ENCODE results near the gene APOBEC3G. TPM values are rescaled to one million over a fixed set of nuclear protein-coding genes. Genes with fewer than 3 reads are reported as not detected.
A peak's percentile ranks its signal among the peaks of the same experiment; 100 is the strongest.

APOBEC3G gene
- total and polyA plus RNA-seq, 12 donors, result 7.4 to 29.3 (median 15.7) TPM

- H3K36me3 ChIP-seq (replicated peaks in 1 of 2), result no peaks in the 10 kb centered on the region
- peak in 2 of 7 donors; percentile 20 to 35 for DNase-seq
- no peak overlapping the region for H3K27ac ChIP-seq
- WGBS, 4 donors, result 48 to 61% (median 54%) methylated on average over 7 to 15 of the region's 15 CpGs
- TF ChIP-seq, protein P1, sequence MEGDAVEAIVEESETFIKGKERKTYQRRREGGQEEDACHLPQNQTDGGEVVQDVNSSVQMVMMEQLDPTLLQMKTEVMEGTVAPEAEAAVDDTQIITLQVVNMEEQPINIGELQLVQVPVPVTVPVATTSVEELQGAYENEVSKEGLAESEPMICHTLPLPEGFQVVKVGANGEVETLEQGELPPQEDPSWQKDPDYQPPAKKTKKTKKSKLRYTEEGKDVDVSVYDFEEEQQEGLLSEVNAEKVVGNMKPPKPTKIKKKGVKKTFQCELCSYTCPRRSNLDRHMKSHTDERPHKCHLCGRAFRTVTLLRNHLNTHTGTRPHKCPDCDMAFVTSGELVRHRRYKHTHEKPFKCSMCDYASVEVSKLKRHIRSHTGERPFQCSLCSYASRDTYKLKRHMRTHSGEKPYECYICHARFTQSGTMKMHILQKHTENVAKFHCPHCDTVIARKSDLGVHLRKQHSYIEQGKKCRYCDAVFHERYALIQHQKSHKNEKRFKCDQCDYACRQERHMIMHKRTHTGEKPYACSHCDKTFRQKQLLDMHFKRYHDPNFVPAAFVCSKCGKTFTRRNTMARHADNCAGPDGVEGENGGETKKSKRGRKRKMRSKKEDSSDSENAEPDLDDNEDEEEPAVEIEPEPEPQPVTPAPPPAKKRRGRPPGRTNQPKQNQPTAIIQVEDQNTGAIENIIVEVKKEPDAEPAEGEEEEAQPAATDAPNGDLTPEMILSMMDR (IDR thresholded peaks at IDR 0.05), result peak in 4 of 6 experiments; percentile 9 to 38 (median 20)
- no peak for TF ChIP-seq POLR2A (IDR thresholded peaks at IDR 0.05)
- H3K27me3 ChIP-seq, result no peaks in the 10 kb centered on the region
- H3K4me3 ChIP-seq, result no peak overlapping the region
- H3K9me3 ChIP-seq (replicated peaks in 1 of 3), result no peaks in the 10 kb centered on the region
- H3K4me1 ChIP-seq (replicated peaks in 1 of 2), result peaks cover 0 to 9% of the 10 kb centered on the region in 2 donors
- intact Hi-C loops (cut with DNase I), result loop anchor here in 1 of 2 donors (10.0 kb wide), 2 partner anchors 120 to 270 kb away; partner anchors contain the start of gene APOBEC3C
Measured at GRCh38 chr22:39135092-39135896, 58.2 kb downstream of the APOBEC3G start.

DNA sequence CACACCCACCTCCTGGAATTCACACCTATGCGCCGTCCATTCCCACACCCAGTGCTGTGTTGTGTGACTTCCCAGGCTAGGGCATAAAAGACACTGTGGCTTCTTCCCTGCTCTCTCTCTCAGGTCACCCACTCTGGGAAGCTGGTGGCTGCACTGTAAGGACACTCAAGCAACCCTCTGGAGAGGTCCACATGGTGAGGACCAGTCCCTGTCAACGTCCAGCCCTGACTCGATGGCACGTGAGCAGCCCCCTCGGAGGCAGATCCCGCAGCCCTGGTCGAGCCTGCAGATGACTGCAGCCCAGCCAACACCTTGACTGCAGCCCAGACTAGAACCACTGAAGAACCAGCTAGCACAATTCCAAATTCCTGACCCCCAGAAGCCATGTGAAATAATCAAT, 59.2 kb downstream of the APOBEC3G start:
- no peak overlapping the region for H3K4me3 ChIP-seq
- intact Hi-C loops (cut with DNase I), result loop anchor here in 1 of 2 donors (10.0 kb wide), 2 partner anchors 122 to 272 kb away; partner anchors contain the start of gene APOBEC3C
- no peak overlapping the region for H3K27ac ChIP-seq
- H3K4me1 ChIP-seq (replicated peaks in 1 of 2), result peaks cover 0 to 5% of the 10 kb centered on the region in 2 donors
- H3K27me3 ChIP-seq, result no peaks in the 10 kb centered on the region
- TF ChIP-seq, protein P1 (IDR thresholded peaks at IDR 0.05), result no peak
- TF ChIP-seq POLR2A (IDR thresholded peaks at IDR 0.05), result no peak
- 89 to 94% (median 92%) methylated on average over 7 to 8 of the region's 8 CpGs for WGBS, 4 donors
- DNase-seq, result no peak
- H3K9me3 ChIP-seq (replicated peaks in 1 of 3), result no peaks in the 10 kb centered on the region
- no peaks in the 10 kb centered on the region for H3K36me3 ChIP-seq (replicated peaks in 1 of 2)

Small RNAs within 50 kb of the gene (small RNA-seq; reads per million reads assigned to genes)
- gene AL022318.2, result 0 reads per million in 2 donors
- 0 reads per million in 2 donors for gene COX5BP7

Other genes with a start within 250 kb of the APOBEC3G start
- 10 to 100 TPM in 7 of 9 donors, 1 to 10 TPM in 2; 1.2 to 26.9 (median 13.0) TPM for gene NPTXR, start 233.2 kb upstream of the APOBEC3G start, total RNA-seq
- 1 to 10 TPM; 3.4 to 4.7 (median 4.4) TPM for gene NPTXR, start 233.2 kb upstream of the APOBEC3G start, polyA plus RNA-seq
- gene CBX6, start 205.1 kb upstream of the APOBEC3G start, total RNA-seq, result 100 to 1,000 TPM in 1 of 9 donors, 10 to 100 TPM in 8; 48.0 to 151 (median 78.1) TPM
- 10 to 100 TPM; 21.0 to 87.3 (median 38.8) TPM for gene CBX6, start 205.1 kb upstream of the APOBEC3G start, polyA plus RNA-seq
- under 1 TPM in 5 of 9 donors, not detected in 4; 0.28 to 0.95 (median 0.48) TPM for gene APOBEC3A, start 119.7 kb upstream of the APOBEC3G start, total RNA-seq
- under 1 TPM; 0.27 to 0.72 (median 0.48) TPM for gene APOBEC3A, start 119.7 kb upstream of the APOBEC3G start, polyA plus RNA-seq
- 1 to 10 TPM in 7 of 9 donors, under 1 TPM in 1, not detected in 1; 0.74 to 8.1 (median 1.6) TPM for gene APOBEC3B, start 94.9 kb upstream of the APOBEC3G start, total RNA-seq
- 1 to 10 TPM in 2 of 3 donors, under 1 TPM in 1; 0.32 to 2.8 (median 1.0) TPM for gene APOBEC3B, start 94.9 kb upstream of the APOBEC3G start, polyA plus RNA-seq
- 10 to 100 TPM; 10.6 to 88.2 (median 39.6) TPM for gene APOBEC3C, start 63.0 kb upstream of the APOBEC3G start, total RNA-seq
- gene APOBEC3C, start 63.0 kb upstream of the APOBEC3G start, polyA plus RNA-seq, result 10 to 100 TPM; 38.5 to 62.0 (median 42.9) TPM
- gene APOBEC3D, start 56.1 kb upstream of the APOBEC3G start, total RNA-seq, result 1 to 10 TPM; 1.8 to 7.9 (median 5.8) TPM
- 1 to 10 TPM; 1.8 to 4.8 (median 2.0) TPM for gene APOBEC3D, start 56.1 kb upstream of the APOBEC3G start, polyA plus RNA-seq
- gene APOBEC3F, start 36.4 kb upstream of the APOBEC3G start, total RNA-seq, result 10 to 100 TPM in 7 of 9 donors, 1 to 10 TPM in 2; 7.0 to 22.1 (median 10.6) TPM
- gene APOBEC3F, start 36.4 kb upstream of the APOBEC3G start, polyA plus RNA-seq, result 10 to 100 TPM in 2 of 3 donors, 1 to 10 TPM in 1; 8.6 to 20.2 (median 12.9) TPM
- 1 to 10 TPM in 2 of 9 donors, under 1 TPM in 4, not detected in 3; 0.32 to 8.6 (median 0.74) TPM for gene APOBEC3H, start 20.0 kb downstream of the APOBEC3G start, total RNA-seq
- 1 to 10 TPM in 1 of 3 donors, under 1 TPM in 2; 0.15 to 1.8 (median 0.51) TPM for gene APOBEC3H, start 20.0 kb downstream of the APOBEC3G start, polyA plus RNA-seq
- gene CBX7, start 75.4 kb downstream of the APOBEC3G start, total RNA-seq, result 10 to 100 TPM in 8 of 9 donors, 1 to 10 TPM in 1; 2.7 to 89.2 (median 63.1) TPM
- gene CBX7, start 75.4 kb downstream of the APOBEC3G start, polyA plus RNA-seq, result 10 to 100 TPM; 11.8 to 52.4 (median 26.3) TPM
- 10 to 100 TPM in 1 of 9 donors, 1 to 10 TPM in 8; 1.8 to 10.9 (median 6.1) TPM for gene PDGFB, start 167.7 kb downstream of the APOBEC3G start, total RNA-seq
- 1 to 10 TPM; 4.0 to 8.7 (median 6.0) TPM for gene PDGFB, start 167.7 kb downstream of the APOBEC3G start, polyA plus RNA-seq
- gene RPL3, start 242.3 kb downstream of the APOBEC3G start, total RNA-seq, result 1,000 to 10,000 TPM; 1,374 to 2,518 (median 1,917) TPM
- gene RPL3, start 242.3 kb downstream of the APOBEC3G start, polyA plus RNA-seq, result 1,000 to 10,000 TPM; 1,433 to 2,713 (median 2,271) TPM

Measured in adrenal gland (tissue), 12 donors.